Subcutaneous abdominal adipose tissue (tissue), 5 donors: ENCODE measurements around the gene CEP131.

Experiments
- H3K27ac ChIP-seq: one replicate; pipeline ENCODE4 v1.7.0; 2013; ENCODE audit warnings: low read depth, mild to moderate bottlenecking, inconsistent platforms, low read length, moderate library complexity
- H3K27me3 ChIP-seq, 5 donors: one replicate each; pipeline ENCODE4 v1.7.0; 2013; ENCODE audit warnings: low read length in 5 of 5, inconsistent platforms in 1 of 5; ENCODE audit not compliant: control insufficient read depth in 5 of 5, insufficient read depth in 4 of 5
- H3K36me3 ChIP-seq, 5 donors: one replicate each; pipeline ENCODE4 v1.7.0; 2013; ENCODE audit warnings: low read length in 5 of 5; ENCODE audit not compliant: control insufficient read depth in 5 of 5, insufficient read depth in 5 of 5
- H3K4me1 ChIP-seq, 5 donors: one replicate each; pipeline ENCODE4 v1.7.0; 2013; ENCODE audit warnings: low read length in 5 of 5, mild to moderate bottlenecking in 3 of 5, moderate library complexity in 1 of 5; ENCODE audit not compliant: control insufficient read depth in 5 of 5, insufficient read depth in 5 of 5
- H3K4me3 ChIP-seq, 5 donors: one replicate each; pipeline ENCODE4 v1.7.0; 2013; ENCODE audit warnings: low read length in 5 of 5, low read depth in 1 of 5
- H3K9ac ChIP-seq, 5 donors: one replicate each; pipeline ENCODE4 v1.7.0; 2013; ENCODE audit warnings: low read length in 5 of 5, mild to moderate bottlenecking in 4 of 5, moderate library complexity in 3 of 5
- H3K9me3 ChIP-seq, 5 donors: one replicate each; pipeline ENCODE4 v1.7.0; 2013; ENCODE audit warnings: low read length in 5 of 5; ENCODE audit not compliant: control insufficient read depth in 5 of 5
- donor health status: healthy.
- donor health status: healthy.
- donor health status: healthy.
- donor health status: healthy.
- donor health status: healthy.

Gene CEP131

DNA sequence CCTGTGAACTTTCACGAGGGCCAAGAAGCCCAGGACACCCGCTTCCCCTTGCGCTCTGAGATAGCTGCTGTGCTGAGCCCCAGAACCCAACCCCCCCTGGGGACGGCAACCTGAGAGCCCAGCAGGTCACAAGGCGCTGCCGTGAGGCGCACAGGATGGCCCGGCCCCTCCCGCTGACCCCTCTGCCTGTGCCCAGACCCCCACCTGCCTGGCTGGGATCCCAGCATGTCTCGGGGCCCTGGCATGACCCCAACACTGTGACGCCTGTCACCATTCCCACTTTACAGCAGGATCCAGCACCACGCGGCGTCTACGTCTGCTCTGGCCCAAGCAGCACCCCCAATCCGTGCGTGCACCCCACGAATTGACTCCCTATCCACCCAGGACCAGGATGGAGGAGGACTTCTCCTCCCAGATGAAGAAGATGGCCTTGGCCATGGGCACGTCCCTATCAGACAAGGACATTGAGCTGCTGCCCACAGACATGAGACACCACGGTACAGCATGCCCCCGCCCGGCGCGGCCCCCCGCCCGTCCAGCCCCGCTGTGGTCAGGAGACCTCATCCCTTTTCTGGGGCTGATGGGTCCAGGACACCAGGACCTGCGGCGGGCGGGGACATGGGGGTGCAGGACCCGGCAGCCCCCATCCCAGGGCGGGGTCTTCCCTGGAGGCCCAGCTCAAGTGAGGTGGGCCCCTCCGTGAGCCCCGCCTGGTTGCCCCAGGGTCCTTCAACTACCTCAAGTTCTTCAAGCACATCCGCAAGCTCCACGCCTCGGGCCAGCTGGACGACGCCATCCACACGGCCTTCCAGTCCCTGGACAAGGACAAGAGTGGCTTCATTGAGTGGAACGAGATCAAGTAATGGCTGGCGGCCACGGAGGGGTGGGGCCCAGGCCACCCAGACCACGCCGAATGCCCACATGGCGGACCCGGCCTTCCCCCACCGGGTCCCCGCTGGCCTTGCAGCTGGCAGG is 41.6 kb downstream of the CEP131 start:
- H3K36me3 ChIP-seq: no peaks in the 10 kb centered on the region
- peaks cover 0 to 17% (median 13%) of the 10 kb centered on the region in 5 donors for H3K4me1 ChIP-seq
- H3K4me3 ChIP-seq: no peak overlapping the region
- no peak overlapping the region for H3K27ac ChIP-seq
- H3K9me3 ChIP-seq: no peaks in the 10 kb centered on the region
- peaks cover 0 to 10% (median 4%) of the 10 kb centered on the region in 5 donors for H3K27me3 ChIP-seq
- no peak overlapping the region for H3K9ac ChIP-seq

DNA sequence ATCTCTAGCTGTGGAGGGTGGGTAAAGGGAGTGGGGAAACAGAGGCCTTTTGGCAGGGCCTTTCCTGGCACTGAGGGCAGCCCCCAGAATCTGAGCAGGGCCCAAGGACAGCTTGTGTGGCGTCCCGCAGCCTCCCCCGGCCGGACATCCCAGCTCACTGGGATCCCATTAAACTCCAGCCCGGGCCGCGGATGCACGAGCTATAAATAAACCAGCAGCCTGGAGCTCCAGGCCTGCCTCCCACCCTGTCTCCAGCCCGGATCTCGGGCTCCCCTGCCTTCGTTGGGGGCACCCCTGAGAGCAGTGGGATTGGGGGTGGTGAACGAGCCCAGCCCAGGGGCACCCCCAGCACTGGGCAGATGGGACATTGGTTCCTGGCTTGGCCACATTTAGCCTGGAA is 42.9 kb downstream of the CEP131 start:
- Histone ChIP-seq H3K27me3 (peaks cover 0 to 10% (median 4%) of the 10 kb centered on the region in 5 donors), H3K36me3 (no peaks in the 10 kb centered on the region), H3K9me3 (peaks cover 0 to 4% (median 0%) of the 10 kb centered on the region in 5 donors), H3K4me1 (peaks cover 0 to 17% (median 13%) of the 10 kb centered on the region in 5 donors), H3K4me3 (no peak overlapping the region), H3K9ac (no peak overlapping the region), H3K27ac (no peak overlapping the region)

DNA sequence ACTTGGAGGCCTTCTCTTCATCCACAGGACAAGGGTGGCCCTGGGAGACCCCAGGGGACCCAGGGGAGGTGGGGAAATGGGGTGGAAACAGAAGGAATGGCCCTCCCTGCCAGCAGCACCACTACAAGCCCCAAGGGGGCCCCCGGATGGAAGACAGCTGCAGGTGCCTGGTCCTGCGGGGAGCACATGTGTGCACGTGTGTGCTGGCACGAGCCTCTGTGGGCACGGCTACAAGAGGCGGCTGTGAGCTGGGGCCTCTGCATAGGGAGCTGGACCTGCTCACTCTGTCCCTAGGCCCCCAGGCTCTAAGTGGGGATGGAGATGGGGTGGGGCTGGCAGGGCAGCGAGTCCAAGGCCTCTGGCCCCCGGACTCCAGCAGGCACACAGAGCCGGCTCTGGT is 43.5 kb downstream of the CEP131 start:
- H3K4me1 ChIP-seq: peaks cover 0 to 17% (median 13%) of the 10 kb centered on the region in 5 donors
- H3K9ac ChIP-seq: no peak overlapping the region
- no peaks in the 10 kb centered on the region for H3K36me3 ChIP-seq
- no peak overlapping the region for H3K4me3 ChIP-seq
- no peak overlapping the region for H3K27ac ChIP-seq
- H3K27me3 ChIP-seq: peaks cover 0 to 6% (median 4%) of the 10 kb centered on the region in 5 donors
- H3K9me3 ChIP-seq: peaks cover 0 to 4% (median 0%) of the 10 kb centered on the region in 5 donors

DNA sequence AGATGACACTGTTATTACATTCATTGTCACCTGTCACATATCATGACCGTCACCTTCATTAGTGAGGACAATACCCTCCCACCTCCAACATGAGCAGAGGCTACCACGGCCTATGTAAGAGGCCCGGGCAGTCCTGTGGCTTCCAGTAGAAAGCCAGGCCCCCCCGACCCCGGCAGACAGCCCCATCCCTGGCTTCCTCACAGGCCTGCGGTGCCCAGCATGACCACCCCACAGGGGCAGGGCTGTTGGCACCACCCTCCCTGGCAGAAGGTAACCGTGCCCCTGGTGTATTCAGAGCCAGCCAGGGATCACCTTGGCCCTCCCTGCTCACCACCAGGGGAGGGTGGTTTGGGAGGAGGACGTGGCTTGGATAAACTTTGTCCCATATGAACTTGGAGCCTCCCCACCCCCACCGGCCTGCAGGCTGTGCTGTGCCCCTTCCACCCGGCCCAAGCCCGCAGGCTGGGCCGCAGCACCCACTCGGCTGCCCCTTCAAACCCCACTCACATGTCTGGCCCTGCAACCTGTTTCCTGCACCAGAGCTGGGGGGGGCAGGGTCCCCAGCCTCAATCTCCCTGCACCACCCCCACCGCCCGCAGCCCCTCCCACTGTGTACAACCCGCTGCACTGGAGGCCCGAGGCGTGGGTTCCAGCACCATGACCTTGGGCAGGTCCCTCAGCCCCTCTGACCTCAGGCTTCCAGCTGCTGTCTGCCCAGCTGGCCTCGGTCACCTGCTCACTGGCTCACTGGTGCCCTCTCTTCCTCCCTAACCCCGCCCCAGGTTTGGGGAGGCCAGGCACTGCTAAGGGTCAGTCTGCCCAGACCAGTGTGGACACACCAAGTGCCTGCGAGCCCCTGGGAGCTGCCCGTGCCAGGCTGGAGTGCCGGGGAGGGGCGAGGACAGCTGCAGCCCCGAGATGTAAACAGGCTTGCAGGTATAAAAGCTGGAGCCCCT is 44.4 kb downstream of the CEP131 start:
- no peak overlapping the region for H3K27ac ChIP-seq
- peaks cover 0 to 4% (median 0%) of the 10 kb centered on the region in 5 donors for H3K9me3 ChIP-seq
- peaks cover 0 to 17% (median 13%) of the 10 kb centered on the region in 5 donors for H3K4me1 ChIP-seq
- H3K4me3 ChIP-seq: no peak overlapping the region
- no peak overlapping the region for H3K9ac ChIP-seq
- H3K36me3 ChIP-seq: no peaks in the 10 kb centered on the region
- peaks cover 0 to 4% (median 0%) of the 10 kb centered on the region in 5 donors for H3K27me3 ChIP-seq

DNA sequence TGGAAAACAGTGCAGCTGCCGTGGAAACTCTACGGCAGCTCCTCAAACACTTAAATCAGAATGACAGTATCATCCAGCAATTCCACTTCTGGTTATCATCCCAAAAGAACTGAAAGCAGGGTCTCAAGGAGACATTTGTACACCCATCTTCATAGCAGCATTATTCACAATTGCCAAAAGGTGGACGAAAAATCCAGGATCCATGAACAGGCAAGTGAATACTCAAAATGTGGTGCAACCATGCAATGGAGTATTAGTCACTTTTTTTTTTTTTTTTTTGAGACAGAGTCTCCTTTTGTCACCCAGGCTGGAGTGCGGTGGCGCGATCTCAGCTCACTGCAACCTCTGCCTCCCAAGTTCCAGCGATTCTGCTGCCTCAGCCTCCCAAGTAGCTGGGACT is 46.1 kb downstream of the CEP131 start:
- Histone ChIP-seq H3K4me1 (peaks cover 0 to 17% (median 13%) of the 10 kb centered on the region in 5 donors), H3K9me3 (peaks cover 0 to 4% (median 0%) of the 10 kb centered on the region in 5 donors), H3K36me3 (no peaks in the 10 kb centered on the region), H3K27ac (no peak overlapping the region), H3K4me3 (no peak overlapping the region), H3K9ac (no peak overlapping the region), H3K27me3 (peaks cover 0 to 4% (median 0%) of the 10 kb centered on the region in 5 donors)

DNA sequence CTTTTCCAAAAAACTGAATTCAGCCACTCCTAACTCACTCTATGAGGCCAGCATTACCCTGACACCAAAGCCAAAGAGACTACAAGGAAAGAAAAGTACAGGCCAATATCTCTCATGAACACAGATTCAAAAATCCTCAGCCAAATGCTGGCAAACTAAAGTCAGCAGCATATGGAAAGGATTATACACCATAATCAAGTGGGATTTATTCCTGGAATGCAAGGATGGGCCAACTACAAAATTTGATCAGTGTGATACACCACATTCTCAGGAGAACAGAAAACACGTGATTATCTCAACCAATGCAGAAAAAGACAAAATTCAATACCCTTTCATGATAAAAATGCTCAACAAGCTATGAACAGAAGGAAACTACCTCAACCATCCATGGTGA is 49.0 kb downstream of the CEP131 start:
- Histone ChIP-seq H3K4me1 (peaks cover 0 to 11% (median 9%) of the 10 kb centered on the region in 5 donors), H3K27me3 (peaks cover 0 to 7% (median 0%) of the 10 kb centered on the region in 5 donors), H3K9me3 (peaks cover 0 to 4% (median 0%) of the 10 kb centered on the region in 5 donors), H3K27ac (no peak overlapping the region), H3K9ac (no peak overlapping the region), H3K4me3 (no peak overlapping the region), H3K36me3 (no peaks in the 10 kb centered on the region)

DNA sequence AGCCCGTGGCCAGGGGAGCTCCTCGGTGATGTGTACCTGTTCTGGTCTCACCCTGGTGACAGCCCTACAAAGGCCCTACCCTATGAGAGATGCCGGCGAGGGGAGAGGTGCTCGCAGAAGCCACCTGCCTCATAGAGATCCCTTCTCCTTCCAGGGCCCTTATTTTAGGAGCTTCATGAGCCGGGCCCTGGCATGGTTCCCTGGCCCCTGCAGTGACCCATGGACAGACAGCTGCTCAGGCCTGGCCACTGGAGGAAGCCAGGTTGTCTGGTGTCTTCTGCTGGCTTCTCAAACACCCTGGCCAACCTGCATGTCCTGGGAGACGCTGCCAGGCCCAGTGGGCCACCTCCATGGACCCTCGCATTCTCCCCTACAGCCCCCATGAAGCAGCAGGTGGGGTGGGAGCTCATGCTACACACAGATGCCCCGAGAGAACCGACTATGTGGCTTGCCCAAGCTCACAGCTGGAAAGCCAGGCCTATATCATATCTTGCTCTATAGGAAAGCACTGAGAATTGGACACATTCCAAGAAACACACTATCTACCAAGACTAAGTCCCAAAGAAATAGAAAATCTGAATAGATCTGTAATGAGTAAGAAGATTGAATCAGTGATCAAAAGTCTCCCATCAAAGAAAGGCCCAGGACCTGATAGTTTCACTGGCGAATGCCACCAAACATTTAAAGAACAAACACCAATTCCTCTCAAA is 49.6 kb downstream of the CEP131 start:
- Histone ChIP-seq H3K9ac (no peak overlapping the region), H3K4me1 (peaks cover 0 to 8% (median 3%) of the 10 kb centered on the region in 5 donors), H3K4me3 (no peak overlapping the region), H3K9me3 (peaks cover 0 to 4% (median 0%) of the 10 kb centered on the region in 5 donors), H3K36me3 (no peaks in the 10 kb centered on the region), H3K27me3 (peaks cover 0 to 7% (median 3%) of the 10 kb centered on the region in 5 donors), H3K27ac (no peak overlapping the region)

DNA sequence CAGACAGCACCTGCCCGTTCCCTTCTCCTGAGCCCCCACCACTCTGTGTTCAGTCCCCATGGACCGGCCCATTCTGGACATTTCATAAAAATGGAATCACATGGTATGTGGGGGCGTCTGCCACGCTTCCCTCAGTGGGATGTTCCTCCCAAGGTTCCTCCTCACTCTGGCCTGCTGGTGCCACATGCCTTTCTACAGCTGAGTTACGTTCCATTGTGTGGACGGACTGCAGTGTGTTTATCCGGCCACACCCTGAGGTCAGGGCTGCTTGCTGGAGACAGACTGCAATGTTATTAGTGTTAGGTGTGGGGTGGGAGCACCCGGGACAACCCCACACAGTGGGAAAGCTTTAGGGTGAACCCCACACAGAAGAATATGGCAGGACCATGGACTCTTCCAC is 50.8 kb downstream of the CEP131 start:
- Histone ChIP-seq H3K4me3 (no peak overlapping the region), H3K27ac (no peak overlapping the region), H3K36me3 (no peaks in the 10 kb centered on the region), H3K9me3 (peaks cover 0 to 4% (median 0%) of the 10 kb centered on the region in 5 donors), H3K27me3 (peaks cover 4 to 10% (median 7%) of the 10 kb centered on the region in 5 donors), H3K4me1 (peaks cover 0 to 8% (median 0%) of the 10 kb centered on the region in 5 donors), H3K9ac (no peak overlapping the region)

DNA sequence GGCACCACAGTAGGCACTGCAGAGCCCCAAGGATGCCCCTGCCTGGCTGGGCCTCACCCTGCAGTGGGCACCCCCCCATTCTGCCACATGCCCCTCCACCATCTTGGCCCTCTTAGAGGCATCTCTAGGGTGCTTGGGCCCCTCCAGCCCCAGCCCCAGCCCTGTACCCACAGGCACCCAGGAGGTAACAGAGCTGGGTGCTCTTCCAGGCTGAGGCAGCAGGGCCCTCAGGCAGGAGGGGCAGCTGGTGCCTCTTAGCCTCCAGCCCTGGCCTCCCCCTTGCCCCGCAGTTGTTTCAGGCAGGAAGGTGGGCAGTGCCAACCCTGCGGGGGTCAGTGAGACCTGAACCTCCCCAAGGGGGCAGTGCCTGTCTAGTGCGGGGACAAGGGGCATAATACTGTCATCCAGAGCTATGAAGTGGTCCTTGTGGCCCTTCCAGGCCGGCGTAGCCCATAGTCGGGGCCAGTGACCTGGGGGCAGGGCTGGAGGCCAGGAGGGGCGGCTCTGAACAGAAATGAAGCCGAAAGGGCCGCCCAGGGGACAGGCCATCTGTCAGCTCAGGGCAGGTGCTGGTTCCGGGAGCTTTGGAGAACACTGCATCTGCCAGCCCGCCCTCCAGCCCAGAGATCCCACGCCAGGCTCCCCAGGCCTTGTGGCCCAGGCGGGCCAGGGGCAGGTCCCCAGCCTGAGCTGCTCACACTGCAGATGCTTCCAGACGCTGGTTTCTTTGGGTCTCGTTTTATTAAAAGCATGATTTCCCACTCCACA is 51.9 kb downstream of the CEP131 start:
- Histone ChIP-seq H3K4me3 (no peak overlapping the region), H3K36me3 (no peaks in the 10 kb centered on the region), H3K27ac (no peak overlapping the region), H3K27me3 (peaks cover 4 to 15% (median 9%) of the 10 kb centered on the region in 5 donors), H3K9ac (no peak overlapping the region), H3K4me1 (peaks cover 0 to 10% (median 0%) of the 10 kb centered on the region in 5 donors), H3K9me3 (peaks cover 0 to 4% (median 0%) of the 10 kb centered on the region in 5 donors)
